Heart right ventricle (tissue), 16 donors: ENCODE measurements around the gene IQSEC3. TPM values are rescaled to one million over a fixed set of nuclear protein-coding genes. Genes with fewer than 3 reads are reported as not detected.

Experiments used
- ATAC-seq, 8 donors: fragments of 200-7000 bp; cut with Tn5 transposase; one replicate each; pipeline ENCODE4 v1.9.1; 2020; ENCODE audit warnings: mild to moderate bottlenecking in 8 of 8, moderate library complexity in 8 of 8, moderate number of reproducible peaks in 1 of 8
- DNase-seq, 2 donors: peaks; one replicate each; pipeline ENCODE4 v3.0.0-alpha.2; 2020
- H3K27ac ChIP-seq, 10 donors: fragments of 200-600 bp; sonication (generic) in 2 of 10; one replicate each; pipeline versions ENCODE4 v1.5.0 to v1.8.0; 2020 to 2022; ENCODE audit warnings: mild to moderate bottlenecking in 3 of 10
- H3K27me3 ChIP-seq, 7 donors: fragments of 200-600 bp; one replicate each; pipeline ENCODE4 v1.8.0; 2021 to 2022; ENCODE audit warnings: mild to moderate bottlenecking in 2 of 7
- H3K36me3 ChIP-seq, 9 donors: fragments of 200-600 bp; sonication (generic) in 1 of 9; one replicate each; pipeline versions ENCODE4 v1.5.0 to v1.8.0; 2020 to 2022; ENCODE audit warnings: mild to moderate bottlenecking in 2 of 9
- H3K4me1 ChIP-seq, 9 donors: fragments of 200-600 bp; sonication (generic) in 1 of 9; one replicate each; pipeline versions ENCODE4 v1.5.0 to v1.8.0; 2020 to 2022; ENCODE audit warnings: mild to moderate bottlenecking in 4 of 9
- H3K4me3 ChIP-seq, 10 donors: fragments of 200-600 bp; sonication (generic) in 2 of 10; one replicate each; pipeline versions ENCODE4 v1.5.0 to v1.8.0; 2020 to 2022; ENCODE audit warnings: mild to moderate bottlenecking in 7 of 10, moderate library complexity in 2 of 10
- H3K9me3 ChIP-seq, 11 donors: fragments of 200-600 bp in 10 of 11; sonication (generic) in 2 of 11; one replicate each; pipeline versions ENCODE4 v1.5.0 to v1.8.0; 2013 to 2022; ENCODE audit warnings: mild to moderate bottlenecking in 2 of 11, control low read depth in 1 of 11, moderate library complexity in 1 of 11
- CTCF ChIP-seq, 9 donors: fragments of 200-600 bp; sonication (generic) in 2 of 9; IDR thresholded peaks; one replicate each; pipeline versions ENCODE4 v1.5.0 to v1.8.0; 2021 to 2022; ENCODE audit warnings: antibody characterized with exemption in 9 of 9, mild to moderate bottlenecking in 5 of 9, moderate library complexity in 1 of 9
- WGBS, 2 donors: extraction: QIAGEN DNeasy Blood & Tissue Kit; methylation state at CpG; one replicate each; pipeline ENCODE4 v1.1.7; 2013; ENCODE audit warnings: inconsistent platforms in 1 of 2; 5-methylcytosine and 5-hydroxymethylcytosine counted together
- intact Hi-C, 10 donors: fragments of 100-400 bp; cut with DNase I; formaldehyde crosslinking; loops; one replicate each; pipeline versions ENCODE4 v1.11.1 to v1.14.2; 2022
- polyA plus RNA-seq, 2 donors: library from polyadenylated mRNA; stranded (reverse); fragments of 200-250 nt; gene quantifications; one replicate each; pipeline ENCODE4 v1.2.3, GENCODE V29; 2013
- total RNA-seq, 10 donors: library from RNA; stranded (reverse); fragmentation: NEBNext Ultra II Directional in 3 of 10; extraction: Animal tissue kit (Norgen Biotek cat#: 25700) in 3 of 10; gene quantifications; one replicate each; pipeline versions ENCODE4 v1.2.1 to v1.2.4, GENCODE V29; 2021 to 2023
- donor health status: Arrhythmogenic right ventricular cardiomyopathy.
- donor health status: ischemic (EF 13 %, LVEDD 7.1; RV severe dilation, severe dysfunction).
- donor health status: healthy with polysubstance abuse.
- donor health status: DM: no; HTN: yes; CAD: no.
- donor health status: DM: no; HTN: no; CAD: no.
- donor health status: ischemic (EF 25% LVEDD 6.9; RV normal size, moderate dysfunction).
- donor health status: ischemic (EF 25% LVEDD 5.7; RV mildly dilated, moderate dysfunction).
- donor health status: healthy.
- donor health status: DM: yes; HTN: yes; CAD: no.
- donor health status: Ischemic cardiomyopathy.
- donor health status: ischemic (EF 35%, LVEDD 5.7; RV mildly dilated, moderate dysfunction).
- donor health status: nonischemic (EF 11% LVEDD 7.7; RV severe dilation, severe dysfunction).
- donor health status: DM: yes; HTN: yes; CAD: no.
- donor health status: PGD.
- donor health status: ischemic (EF 29% LVEDD 5.4; RV normal size, mild dysfunction).
- donor health status: nonischemic (EF 23%, LVEDD 6.1; RV moderate dilation, normal function).

The IQSEC3 gene
- total and polyA plus RNA-seq, 12 donors: 0.30 to 2.7 (median 1.1) TPM

GRCh38 chr12:108594-108993 is 42.0 kb downstream of the IQSEC3 start:
- ATAC-seq (peak in 3 of 8 donors; percentile 40 to 62 (median 50)), DNase-seq (peak; percentile 34 to 54)
- peak in 1 of 9 donors; percentile 6 for TF ChIP-seq CTCF (IDR thresholded peaks at IDR 0.05)
- Histone ChIP-seq H3K4me3 (no peak overlapping the region), H3K9me3 (no peaks in the 10 kb centered on the region), H3K4me1 (peaks cover 0 to 17% (median 10%) of the 10 kb centered on the region in 9 donors), H3K36me3 (no peaks in the 10 kb centered on the region), H3K27ac (no peak overlapping the region), H3K27me3 (peaks cover 0 to 12% (median 4%) of the 10 kb centered on the region in 7 donors)
- 58 to 69% methylated on average over 9 of the region's 9 CpGs for WGBS, 2 donors
- intact Hi-C loops: no loop called here

- ATAC-seq (no peak), DNase-seq (no peak)
- Histone ChIP-seq H3K4me3 (no peak overlapping the region), H3K4me1 (peaks cover 0 to 17% (median 9%) of the 10 kb centered on the region in 9 donors), H3K36me3 (no peaks in the 10 kb centered on the region), H3K27ac (no peak overlapping the region), H3K9me3 (no peaks in the 10 kb centered on the region), H3K27me3 (peaks cover 0 to 10% (median 4%) of the 10 kb centered on the region in 7 donors)
- TF ChIP-seq CTCF (IDR thresholded peaks at IDR 0.05): no peak
- intact Hi-C loops: no loop called here
- WGBS, 2 donors: 54 to 56% methylated on average over 6 of the region's 6 CpGs
Measured at GRCh38 chr12:109446-109845, 42.9 kb downstream of the IQSEC3 start.

DNA sequence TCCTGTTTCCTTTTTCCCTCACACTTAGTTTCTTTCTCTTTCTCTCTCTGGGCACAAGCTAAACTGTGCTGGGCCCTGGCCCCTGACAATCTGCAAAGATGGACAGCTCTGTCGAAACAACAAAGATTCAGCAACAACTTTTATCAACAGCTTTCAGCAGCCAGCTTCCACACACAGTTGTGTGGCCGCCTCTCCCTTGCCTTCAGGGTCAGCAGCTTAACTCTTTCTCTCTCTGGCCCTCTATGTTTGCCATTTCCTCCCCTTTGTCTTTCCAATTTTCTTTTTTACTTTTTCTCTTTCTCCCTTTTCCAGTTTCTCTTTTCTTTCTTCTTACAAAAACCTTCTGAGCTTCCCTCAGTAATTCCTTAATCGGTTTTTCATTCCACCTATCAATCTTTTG is 43.3 kb downstream of the IQSEC3 start:
- peaks cover 0 to 17% (median 9%) of the 10 kb centered on the region in 9 donors for H3K4me1 ChIP-seq
- ATAC-seq (no peak), DNase-seq (no peak)
- no peak overlapping the region for H3K4me3 ChIP-seq
- WGBS, 2 donors: 53 to 61% methylated on average over 3 of the region's 3 CpGs
- no peak for TF ChIP-seq CTCF (IDR thresholded peaks at IDR 0.05)
- intact Hi-C loops: no loop called here
- no peaks in the 10 kb centered on the region for H3K36me3 ChIP-seq
- H3K9me3 ChIP-seq: no peaks in the 10 kb centered on the region
- no peak overlapping the region for H3K27ac ChIP-seq
- H3K27me3 ChIP-seq: peaks cover 0 to 6% (median 4%) of the 10 kb centered on the region in 7 donors

GRCh38 chr12:111699-112493 is 45.3 kb downstream of the IQSEC3 start:
- 74 to 75% methylated on average over 11 of the region's 11 CpGs for WGBS, 2 donors
- Histone ChIP-seq H3K4me1 (peaks cover 0 to 3% (median under 1%) of the 10 kb centered on the region in 9 donors), H3K27ac (peak overlapping the region in 1 of 10 donors; percentile 44), H3K9me3 (no peaks in the 10 kb centered on the region), H3K27me3 (peaks cover 0 to 22% (median 7%) of the 10 kb centered on the region in 7 donors), H3K4me3 (no peak overlapping the region), H3K36me3 (no peaks in the 10 kb centered on the region)
- no peak for ATAC-seq
- TF ChIP-seq CTCF (IDR thresholded peaks at IDR 0.05): no peak
- DNase-seq: no peak
- intact Hi-C loops: no loop called here
